Breast epithelium (tissue), 3 donors: ENCODE measurements around the gene PFKL.
A peak's percentile ranks its signal among the peaks of the same experiment; 100 is the strongest.
"Not testable (repeated sequence)": the region's sequence is repeated elsewhere in the genome, so short reads cannot be mapped to it uniquely, and the experiment has no call there.

Source experiments
- CTCF ChIP-seq, 3 donors: fragments of 450-650 bp; IDR thresholded peaks; one replicate each; pipeline ENCODE4 v1.5.1; 2016 to 2017; ENCODE audit warnings: antibody characterized with exemption in 3 of 3, mild to moderate bottlenecking in 3 of 3, moderate library complexity in 3 of 3
- POLR2AphosphoS5 ChIP-seq, 3 donors: sonication (generic); formaldehyde crosslinking; IDR thresholded peaks; one replicate each; pipeline ENCODE4 v1.6.1; 2017; ENCODE audit warnings: antibody characterized with exemption in 3 of 3

- peak in 1 of 3 donors; percentile 7 for TF ChIP-seq CTCF (IDR thresholded peaks at IDR 0.05)
- not testable (repeated sequence) for TF ChIP-seq POLR2AphosphoS5 (IDR thresholded peaks at IDR 0.05)
Measured at GRCh38 chr21:44302573-44303401, 2.9 kb downstream of the PFKL start.
